ENCODE data around the gene CDC6.
"Not testable (repeated sequence)": the region's sequence is repeated elsewhere in the genome, so short reads cannot be mapped to it uniquely, and the experiment has no call there.

Gene CDC6

GRCh38 chr17:40290629-40291280 lies 3.1 kb downstream of the CDC6 start:
- DNase-seq (ENCODE audit: low read depth in 2 of 2), result no peak

GRCh38 chr17:40291281-40291664 lies 3.6 kb downstream of the CDC6 start:
- no peak for DNase-seq (ENCODE audit: low read depth in 2 of 2)

GRCh38 chr17:40293363-40293762 lies 5.7 kb downstream of the CDC6 start:
- DNase-seq (ENCODE audit: low read depth in 2 of 2), result no peak

GRCh38 chr17:40295488-40296436 lies 8.1 kb downstream of the CDC6 start:
- no peak for DNase-seq (ENCODE audit: low read depth in 2 of 2)

GRCh38 chr17:40297511-40297910 lies 9.8 kb downstream of the CDC6 start:
- DNase-seq (ENCODE audit: low read depth in 2 of 2), result no peak

GRCh38 chr17:40298726-40299125 lies 11.0 kb downstream of the CDC6 start:
- DNase-seq (ENCODE audit: low read depth in 2 of 2), result no peak

- not testable (repeated sequence) for DNase-seq (ENCODE audit: low read depth in 2 of 2)
Measured at GRCh38 chr17:40299159-40299757, 11.6 kb downstream of the CDC6 start.

- DNase-seq (ENCODE audit: low read depth in 2 of 2), result no peak
Measured at GRCh38 chr17:40301315-40301714, 13.6 kb downstream of the CDC6 start.

GRCh38 chr17:40303009-40303657 lies 15.5 kb downstream of the CDC6 start:
- DNase-seq (ENCODE audit: low read depth in 2 of 2), result peak in 1 of 2 donors; percentile 39

- DNase-seq (ENCODE audit: low read depth in 2 of 2), result no peak
Measured at GRCh38 chr17:40303708-40304551, 16.3 kb downstream of the CDC6 start.

GRCh38 chr17:40304552-40304863 lies 16.8 kb downstream of the CDC6 start:
- DNase-seq (ENCODE audit: low read depth in 2 of 2), result not testable (repeated sequence)

GRCh38 chr17:40304866-40305265 lies 17.2 kb downstream of the CDC6 start:
- DNase-seq (ENCODE audit: low read depth in 2 of 2), result not testable (repeated sequence)

GRCh38 chr17:40306395-40306794 lies 18.7 kb downstream of the CDC6 start:
- DNase-seq (ENCODE audit: low read depth in 2 of 2), result no peak

- DNase-seq (ENCODE audit: low read depth in 2 of 2), result no peak
Measured at GRCh38 chr17:40307001-40307730, 19.5 kb downstream of the CDC6 start.

- no peak for DNase-seq (ENCODE audit: low read depth in 2 of 2)
Measured at GRCh38 chr17:40307740-40308239, 20.1 kb downstream of the CDC6 start.

- no peak for DNase-seq (ENCODE audit: low read depth in 2 of 2)
Measured at GRCh38 chr17:40309031-40309948, 21.6 kb downstream of the CDC6 start, which contains the start of gene RARA. TSS of gene RARA (plus strand) at chr17:40309180. CDS start at chr17:40331219, 22,039 bp downstream.

- no peak for DNase-seq (ENCODE audit: low read depth in 2 of 2)
Measured at GRCh38 chr17:40309949-40310510, 22.4 kb downstream of the CDC6 start.

GRCh38 chr17:40310882-40311391 lies 23.3 kb downstream of the CDC6 start:
- DNase-seq (ENCODE audit: low read depth in 2 of 2), result no peak

- DNase-seq (ENCODE audit: low read depth in 2 of 2), result no peak
Measured at GRCh38 chr17:40311575-40311974, 23.9 kb downstream of the CDC6 start.
